Body of pancreas (tissue), 4 donors: ENCODE measurements around the gene DNTTIP2.

Experiments
- CTCF ChIP-seq, 7 experiments: fragments of 450-650 bp in 4 of 7; fragments of 200-600 bp in 3 of 7; sonication (generic) in 3 of 7; IDR thresholded peaks; one replicate each; pipeline ENCODE4 v1.5.1; 2016 to 2019; ENCODE audit warnings: antibody characterized with exemption in 7 of 7
- POLR2A ChIP-seq, 3 donors: fragments of 450-650 bp; IDR thresholded peaks; one replicate each; pipeline ENCODE4 v1.6.1; 2016; ENCODE audit warnings: antibody characterized with exemption in 3 of 3, mild to moderate bottlenecking in 2 of 3

GRCh38 chr1:93917302-93917701 lies 38.3 kb upstream of the DNTTIP2 start:
- TF ChIP-seq CTCF (IDR thresholded peaks at IDR 0.05) (no peak), POLR2A (IDR thresholded peaks at IDR 0.05) (no peak)
